ENCODE measurements around the gene SLC6A11. TPM values are rescaled to one million over a fixed set of nuclear protein-coding genes. Genes with fewer than 3 reads are reported as not detected.

The SLC6A11 gene
- total RNA-seq, 1 experiment from 2014 or later = 1.5 TPM

- no peak overlapping the region for H3K56ac ChIP-seq (ENCODE audit: insufficient read length, low read depth, low read length)
- no CpG with 5 or more reads among the region's 4 CpGs for WGBS (ENCODE audit: extremely low coverage, insufficient read length, low lambda C conversion rate)
- no peak overlapping the region for H3K18ac ChIP-seq (ENCODE audit: insufficient read length, low read depth, low read length)
- H2BK12ac ChIP-seq (ENCODE audit: insufficient read length, low read depth, low read length) = no peak overlapping the region
- H3K27ac ChIP-seq (ENCODE audit: insufficient read length, low read depth, low read length) = no peak overlapping the region
- H2BK20ac ChIP-seq (ENCODE audit: low read depth, low read length, poor library complexity, severe bottlenecking) = no peak overlapping the region
- H3K4me3 Mint-ChIP-seq = no peak overlapping the region
- no peak overlapping the region for H4K8ac ChIP-seq (replicated peaks; ENCODE audit: insufficient read length, low read depth, low read length)
- no peaks in the 10 kb centered on the region; a peak in 1 of 5 replicates for H3K9me3 Mint-ChIP-seq
- H3K4me2 ChIP-seq (ENCODE audit: insufficient read depth, insufficient read length, low read length) = no peak overlapping the region
- peaks cover 6 to 13% of the 10 kb centered on the region in 2 experiments for H3K4me1 Mint-ChIP-seq
- no peak overlapping the region for H2BK15ac ChIP-seq (ENCODE audit: low read depth, low read length)
- no peaks in the 10 kb centered on the region for H4K20me1 ChIP-seq (ENCODE audit: control insufficient read depth, insufficient read depth, insufficient read length)
- TF ChIP-seq CTCF (conservative IDR thresholded peaks at IDR 0.05) = no peak
- H3K27me3 Mint-ChIP-seq (ENCODE audit: low read depth) = peaks cover 9% of the 10 kb centered on the region
- H2AFZ ChIP-seq (ENCODE audit: low read length) = no peak overlapping the region
- peak; percentile 20 for DNase-seq
- H3K23ac ChIP-seq (ENCODE audit: insufficient read length, low read depth, low read length) = no peak overlapping the region
- no peak overlapping the region for H3K4ac ChIP-seq (ENCODE audit: low read depth, low read length)
- H4K91ac ChIP-seq (ENCODE audit: insufficient read length, low read depth, low read length) = no peak overlapping the region
- H3K79me1 ChIP-seq (ENCODE audit: insufficient read depth, low read depth, low read length, poor library complexity, severe bottlenecking) = no peaks in the 10 kb centered on the region
- H3K36me3 Mint-ChIP-seq (ENCODE audit: insufficient read depth in 1 of 3, low read depth in 3 of 3) = no peaks in the 10 kb centered on the region
- H3K27ac Mint-ChIP-seq = no peak overlapping the region
- H3K27me3 ChIP-seq (ENCODE audit: insufficient read depth, low read length) = no peaks in the 10 kb centered on the region
- H4K5ac ChIP-seq (ENCODE audit: insufficient read length, low read depth, low read length) = no peak overlapping the region
- no peak overlapping the region for H2BK120ac ChIP-seq (ENCODE audit: low read depth, low read length, poor library complexity, severe bottlenecking)
- no peaks in the 10 kb centered on the region for H3K9me3 ChIP-seq (ENCODE audit: control insufficient read depth, low read depth, low read length)
- no peaks in the 10 kb centered on the region for H3K79me2 ChIP-seq (ENCODE audit: insufficient read depth, low read length)
- H2BK5ac ChIP-seq (ENCODE audit: insufficient read length, low read length) = no peak overlapping the region
- no peak overlapping the region for H3K14ac ChIP-seq (ENCODE audit: insufficient read depth, low read length)
- no peaks in the 10 kb centered on the region for H3K4me1 ChIP-seq (ENCODE audit: insufficient read depth, low read length)
- H3K23me2 ChIP-seq (ENCODE audit: insufficient read length, low read depth, low read length, poor library complexity, severe bottlenecking) = no peaks in the 10 kb centered on the region
- no peak overlapping the region for H2AK5ac ChIP-seq (ENCODE audit: insufficient read length, low read length)
- H3K9ac ChIP-seq (ENCODE audit: extremely low read depth, insufficient read length, low read length) = no peak overlapping the region
- no peak overlapping the region for H3T11ph ChIP-seq (ENCODE audit: low read length)
Measured at GRCh38 chr3:10927551-10927950, 111.5 kb downstream of the SLC6A11 start.
